PC-3 (cell line): ENCODE data around the gene COL19A1.

ENCODE experiments used
- CTCF ChIP-seq: fragments of 300-600 bp; sonication (generic); conservative IDR thresholded peaks from 2 replicates; pipeline ENCODE4 v1.5.1; 2017; ENCODE audit warnings: antibody characterized with exemption, low read depth, mild to moderate bottlenecking, low read length
- EZH2 ChIP-seq: fragments of 300-600 bp; sonication (generic); IDR thresholded peaks from one replicate; pipeline ENCODE4 v1.6.1; 2017; ENCODE audit warnings: antibody characterized with exemption, mild to moderate bottlenecking, low read length; ENCODE audit not compliant: unreplicated experiment
- EZH2phosphoT487 ChIP-seq: fragments of 300-600 bp; sonication (generic); IDR thresholded peaks from 2 replicates; pipeline ENCODE4 v1.6.1; 2018; ENCODE audit warnings: mild to moderate bottlenecking, antibody characterized with exemption, low read length, borderline replicate concordance

GRCh38 chr6:70253923-70254322 is 387.6 kb downstream of the COL19A1 start:
- TF ChIP-seq EZH2 (no peak), CTCF (no peak), EZH2phosphoT487 (no peak)
